ENCODE measurements around the gene FYB1. TPM values are rescaled to one million over a fixed set of nuclear protein-coding genes. Genes with fewer than 3 reads are reported as not detected.
A peak's percentile ranks its signal among the peaks of the same experiment; 100 is the strongest.

The FYB1 gene
- total RNA-seq, 2 experiments from 2014 or later, result 0.16 TPM; not detected in 1

GRCh38 chr5:39148983-39149534 is 70.3 kb downstream of the FYB1 start:
- H3K79me2 ChIP-seq (ENCODE audit: insufficient read depth, low read depth, low read length), result no peaks in the 10 kb centered on the region
- H3K4me1 ChIP-seq (ENCODE audit: insufficient read depth, low read length, poor library complexity, severe bottlenecking), result no peaks in the 10 kb centered on the region
- H3K9me2 ChIP-seq (ENCODE audit: insufficient read depth, low read length), result no peaks in the 10 kb centered on the region
- no peaks in the 10 kb centered on the region for H4K20me1 ChIP-seq (ENCODE audit: insufficient read depth, low read length)
- no peak for TF ChIP-seq EZH2phosphoT487 (IDR thresholded peaks at IDR 0.05; ENCODE audit: borderline replicate concordance, low read depth, low read length)
- TF ChIP-seq CTCF (conservative IDR thresholded peaks at IDR 0.05; ENCODE audit: low read length), result peak; percentile 56; the same call in 1 of the 2 replicates
- DNase-seq (ENCODE audit: low spot score), result no peak
- CTCF ChIA-PET (ENCODE audit: unreplicated experiment), result no interaction called here
- no peaks in the 10 kb centered on the region for H3K36me3 ChIP-seq (ENCODE audit: insufficient read depth, low read length)
- no peak overlapping the region for H3K4me2 ChIP-seq (ENCODE audit: low read length)
- no peak overlapping the region for H3K27ac ChIP-seq (ENCODE audit: low read depth, low read length, poor library complexity, severe bottlenecking)
- POLR2A ChIA-PET, result no interaction called here
- no TSS peak for BruUV-seq (replicated peaks)
- H3K4me3 ChIP-seq (ENCODE audit: low read depth, low read length, poor library complexity, severe bottlenecking), result no peak overlapping the region
- no peak overlapping the region for H2AFZ ChIP-seq (ENCODE audit: low read length)
- no peaks in the 10 kb centered on the region for H3K9me3 ChIP-seq (ENCODE audit: low read length)
- intact Hi-C loops (cut with micrococcal nuclease; ENCODE audit: unreplicated experiment), result no loop called here

- Histone ChIP-seq H3K36me3 (ENCODE audit: insufficient read depth, low read length) (no peaks in the 10 kb centered on the region), H3K27ac (ENCODE audit: low read depth, low read length, poor library complexity, severe bottlenecking) (no peak overlapping the region), H3K79me2 (ENCODE audit: insufficient read depth, low read depth, low read length) (no peaks in the 10 kb centered on the region), H4K20me1 (ENCODE audit: insufficient read depth, low read length) (no peaks in the 10 kb centered on the region), H3K4me1 (ENCODE audit: insufficient read depth, low read length, poor library complexity, severe bottlenecking) (no peaks in the 10 kb centered on the region), H2AFZ (ENCODE audit: low read length) (no peak overlapping the region), H3K4me2 (ENCODE audit: low read length) (no peak overlapping the region), H3K9me2 (ENCODE audit: insufficient read depth, low read length) (no peaks in the 10 kb centered on the region), H3K9me3 (ENCODE audit: low read length) (no peaks in the 10 kb centered on the region), H3K4me3 (ENCODE audit: low read depth, low read length, poor library complexity, severe bottlenecking) (no peak overlapping the region)
- POLR2A ChIA-PET, result no interaction called here
- no TSS peak for BruUV-seq (replicated peaks)
- DNase-seq (ENCODE audit: low spot score), result no peak
- intact Hi-C loops (cut with micrococcal nuclease; ENCODE audit: unreplicated experiment), result no loop called here
- no peak for TF ChIP-seq CTCF (conservative IDR thresholded peaks at IDR 0.05; ENCODE audit: low read length)
- no peak for TF ChIP-seq EZH2phosphoT487 (IDR thresholded peaks at IDR 0.05; ENCODE audit: borderline replicate concordance, low read depth, low read length)
- CTCF ChIA-PET (ENCODE audit: unreplicated experiment), result no interaction called here
These were observed 72.4 kb downstream of the FYB1 start for GRCh38 chr5:39146831-39147540.

- CTCF ChIA-PET (ENCODE audit: unreplicated experiment), result no interaction called here
- intact Hi-C loops (cut with micrococcal nuclease; ENCODE audit: unreplicated experiment), result no loop called here
- no peaks in the 10 kb centered on the region for H3K9me3 ChIP-seq (ENCODE audit: low read length)
- H3K36me3 ChIP-seq (ENCODE audit: insufficient read depth, low read length), result no peaks in the 10 kb centered on the region
- no peaks in the 10 kb centered on the region for H3K79me2 ChIP-seq (ENCODE audit: insufficient read depth, low read depth, low read length)
- no peak overlapping the region for H3K4me3 ChIP-seq (ENCODE audit: low read depth, low read length, poor library complexity, severe bottlenecking)
- no peak overlapping the region for H2AFZ ChIP-seq (ENCODE audit: low read length)
- no peaks in the 10 kb centered on the region for H3K9me2 ChIP-seq (ENCODE audit: insufficient read depth, low read length)
- H3K4me2 ChIP-seq (ENCODE audit: low read length), result no peak overlapping the region
- BruUV-seq (replicated peaks), result no TSS peak
- no peak for DNase-seq (ENCODE audit: low spot score)
- no peaks in the 10 kb centered on the region for H3K4me1 ChIP-seq (ENCODE audit: insufficient read depth, low read length, poor library complexity, severe bottlenecking)
- TF ChIP-seq EZH2phosphoT487 (IDR thresholded peaks at IDR 0.05; ENCODE audit: borderline replicate concordance, low read depth, low read length) (no peak), CTCF (conservative IDR thresholded peaks at IDR 0.05; ENCODE audit: low read length) (no peak)
- H4K20me1 ChIP-seq (ENCODE audit: insufficient read depth, low read length), result no peaks in the 10 kb centered on the region
- no peak overlapping the region for H3K27ac ChIP-seq (ENCODE audit: low read depth, low read length, poor library complexity, severe bottlenecking)
- POLR2A ChIA-PET, result no interaction called here
These were observed 76.1 kb downstream of the FYB1 start for GRCh38 chr5:39143151-39143860.
